LNCaP clone FGC (cell line): ENCODE data around the gene MSANTD4.
"Not testable (repeated sequence)": the region's sequence is repeated elsewhere in the genome, so short reads cannot be mapped to it uniquely, and the experiment has no call there.

Experiments used
- DNase-seq: peaks from one replicate; pipeline ENCODE4 v3.0.0-alpha.2; 2011; ENCODE audit warnings: low read depth
- H3K4me3 ChIP-seq: 2 replicates; pipeline ENCODE4 v1.5.1; 2011; ENCODE audit warnings: mild to moderate bottlenecking, low read depth, low read length, control low read depth
- CTCF ChIP-seq: IDR thresholded peaks from 2 replicates; pipeline ENCODE4 v1.5.1; 2012; ENCODE audit warnings: mild to moderate bottlenecking; ENCODE audit not compliant: control insufficient read depth, insufficient read depth; ENCODE audit errors: extremely low read depth

The MSANTD4 gene

DNA sequence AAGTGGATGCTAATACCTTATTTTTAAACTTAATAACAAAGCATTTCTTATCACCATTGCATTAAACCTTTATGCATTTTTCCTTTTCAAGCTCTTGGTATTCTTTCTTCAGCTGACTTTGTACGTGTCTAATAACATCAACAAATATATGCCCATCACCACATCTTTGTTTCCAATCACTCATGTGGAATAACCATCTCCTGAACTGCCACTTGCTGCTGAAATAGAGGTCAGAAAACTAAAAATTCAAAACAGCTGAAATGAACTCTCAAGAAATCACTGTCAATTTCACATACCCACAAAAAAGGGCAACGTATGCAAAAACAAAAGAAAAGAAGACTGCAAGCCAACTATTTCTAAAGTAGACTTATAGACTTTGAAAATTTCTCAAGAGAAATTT, 7.4 kb downstream of the MSANTD4 start:
- DNase-seq: no peak
- TF ChIP-seq CTCF: no peak
- no peak overlapping the region for H3K4me3 ChIP-seq

GRCh38 chr11:106014035-106014434, 8.0 kb downstream of the MSANTD4 start:
- DNase-seq: no peak
- H3K4me3 ChIP-seq: no peak overlapping the region
- no peak for TF ChIP-seq CTCF

- no peak for DNase-seq
Observed at GRCh38 chr11:106012744-106013143, 9.3 kb downstream of the MSANTD4 start.

GRCh38 chr11:106011481-106011880, 10.6 kb downstream of the MSANTD4 start:
- DNase-seq: no peak
- no peak overlapping the region for H3K4me3 ChIP-seq
- no peak for TF ChIP-seq CTCF

More at GRCh38 chr11:106012744-106013143, 9.3 kb downstream of the MSANTD4 start:
- H3K4me3 ChIP-seq: no peak overlapping the region
- no peak for TF ChIP-seq CTCF

- not testable (repeated sequence) for DNase-seq, H3K4me3 ChIP-seq
Observed at GRCh38 chr11:106003094-106003493, 18.9 kb downstream of the MSANTD4 start.

DNA sequence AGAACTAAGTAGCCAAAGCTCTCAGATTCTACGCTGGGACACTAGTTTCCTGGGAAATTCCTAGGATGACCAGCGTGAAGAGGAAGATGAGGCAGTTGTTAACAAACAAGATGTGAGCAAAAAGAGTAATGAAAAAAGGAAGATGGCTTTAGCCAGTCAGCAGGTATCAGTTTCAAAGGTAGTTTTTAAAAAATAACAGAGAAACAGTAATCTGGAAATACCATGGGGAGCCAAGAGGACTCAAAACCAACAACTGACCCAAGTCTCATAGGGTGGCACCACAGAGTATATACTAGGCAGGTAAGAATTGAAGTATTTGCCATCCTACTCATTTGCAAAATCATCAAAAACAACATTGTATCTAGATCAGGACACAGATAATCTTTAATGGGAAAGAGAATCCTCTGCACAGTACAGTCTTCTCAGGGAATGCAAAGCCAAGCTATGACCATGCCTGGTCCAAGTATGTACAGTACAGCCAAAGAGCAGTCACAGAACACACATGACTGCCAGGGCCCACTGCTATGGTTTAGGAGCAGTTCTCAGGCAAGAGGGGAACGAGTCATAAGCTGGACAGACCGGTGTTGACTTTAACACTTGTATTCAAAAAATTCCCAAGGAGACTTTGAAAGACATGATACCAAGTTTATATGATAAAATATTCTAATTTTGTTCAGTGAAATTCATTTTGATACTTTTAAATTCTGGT, 20.6 kb downstream of the MSANTD4 start:
- DNase-seq: no peak
- no peak overlapping the region for H3K4me3 ChIP-seq
- TF ChIP-seq CTCF: no peak

GRCh38 chr11:105991888-105992287, 30.2 kb downstream of the MSANTD4 start:
- no peak for TF ChIP-seq CTCF
- no peak for DNase-seq
- H3K4me3 ChIP-seq: no peak overlapping the region
